HCEC 1CT (cell line): ENCODE results near the gene C8G.

Experiments used
- DNase-seq: peaks from one replicate; pipeline ENCODE4 v3.0.0-alpha.2; 2017

The C8G gene

DNA sequence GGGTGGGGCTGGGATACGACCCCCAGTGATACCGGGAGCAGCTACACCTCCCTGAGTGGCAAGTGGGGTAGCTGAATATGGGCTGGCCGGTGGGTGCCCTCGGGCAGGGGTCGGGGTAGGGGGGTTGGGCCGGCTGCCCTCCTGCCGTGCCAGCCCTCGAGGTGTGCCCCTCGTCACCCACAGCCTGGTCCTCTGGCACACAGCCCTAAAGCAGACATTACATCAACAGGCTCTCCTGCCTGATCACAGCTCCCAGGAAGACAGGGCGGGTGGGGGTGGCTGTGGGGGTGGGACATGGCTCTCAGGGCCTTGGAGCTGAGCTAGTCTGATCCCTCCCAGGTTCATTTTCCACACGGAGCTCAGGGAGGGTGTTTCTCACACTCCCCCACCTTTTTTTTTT, 23.7 kb upstream of the C8G start:
- no peak for DNase-seq

DNA sequence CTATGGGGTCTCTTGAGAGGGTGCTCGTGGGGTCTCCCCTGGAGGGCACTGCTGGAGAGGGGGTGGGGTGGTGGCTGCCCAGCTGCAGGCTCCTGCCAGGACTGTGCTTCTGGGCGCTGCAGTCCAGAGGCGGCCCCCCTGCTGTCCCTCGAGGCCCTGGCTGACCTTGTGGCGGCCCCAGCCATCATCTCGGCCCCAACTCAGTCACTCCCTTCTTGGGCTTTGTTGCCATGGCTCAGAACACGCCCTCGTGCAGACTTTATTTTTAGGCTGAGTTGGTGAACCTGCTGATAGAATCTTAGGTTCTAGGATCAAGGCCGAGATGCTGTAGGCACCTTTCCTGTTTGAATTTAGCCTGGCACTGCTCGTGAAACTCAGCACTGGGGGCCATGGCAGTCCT, 23.3 kb upstream of the C8G start:
- DNase-seq, result no peak

DNA sequence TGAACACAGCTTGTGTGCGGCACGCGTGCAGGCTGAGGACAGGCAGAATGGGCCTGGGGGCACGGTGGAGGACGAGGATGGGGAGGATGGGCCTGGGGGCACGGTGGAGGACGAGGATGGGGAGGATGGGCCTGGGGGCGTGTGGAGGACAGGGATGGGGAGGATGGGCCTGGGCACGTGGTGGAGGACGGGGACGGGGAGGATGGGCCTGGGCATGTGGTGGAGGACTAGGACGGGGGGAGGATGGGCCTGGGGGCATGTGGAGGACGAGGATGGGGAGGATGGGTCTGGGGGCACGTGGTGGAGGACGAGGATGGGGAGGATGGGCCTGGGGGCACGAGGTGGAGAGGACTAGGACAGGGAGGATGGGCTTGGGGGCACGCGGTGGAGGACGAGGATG, 22.5 kb upstream of the C8G start:
- DNase-seq, result no peak

DNA sequence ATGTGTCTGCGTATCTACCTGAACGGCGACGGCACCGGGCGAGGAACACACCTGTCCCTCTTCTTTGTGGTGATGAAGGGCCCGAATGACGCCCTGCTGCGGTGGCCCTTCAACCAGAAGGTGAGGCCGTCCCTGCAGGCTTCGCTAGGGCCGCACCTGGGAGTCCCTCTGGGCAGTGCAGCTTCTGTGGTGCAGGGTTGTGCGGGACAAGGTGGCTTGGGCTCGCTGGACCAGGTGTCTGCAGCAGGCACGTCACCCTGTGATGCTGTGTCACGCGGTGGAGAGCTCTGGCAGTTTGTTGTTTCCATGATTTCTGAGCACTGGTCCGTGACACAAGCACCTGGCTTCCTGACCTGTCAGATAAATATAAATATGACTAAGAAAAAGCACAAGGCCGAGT, 21.2 kb upstream of the C8G start:
- DNase-seq, result no peak

DNA sequence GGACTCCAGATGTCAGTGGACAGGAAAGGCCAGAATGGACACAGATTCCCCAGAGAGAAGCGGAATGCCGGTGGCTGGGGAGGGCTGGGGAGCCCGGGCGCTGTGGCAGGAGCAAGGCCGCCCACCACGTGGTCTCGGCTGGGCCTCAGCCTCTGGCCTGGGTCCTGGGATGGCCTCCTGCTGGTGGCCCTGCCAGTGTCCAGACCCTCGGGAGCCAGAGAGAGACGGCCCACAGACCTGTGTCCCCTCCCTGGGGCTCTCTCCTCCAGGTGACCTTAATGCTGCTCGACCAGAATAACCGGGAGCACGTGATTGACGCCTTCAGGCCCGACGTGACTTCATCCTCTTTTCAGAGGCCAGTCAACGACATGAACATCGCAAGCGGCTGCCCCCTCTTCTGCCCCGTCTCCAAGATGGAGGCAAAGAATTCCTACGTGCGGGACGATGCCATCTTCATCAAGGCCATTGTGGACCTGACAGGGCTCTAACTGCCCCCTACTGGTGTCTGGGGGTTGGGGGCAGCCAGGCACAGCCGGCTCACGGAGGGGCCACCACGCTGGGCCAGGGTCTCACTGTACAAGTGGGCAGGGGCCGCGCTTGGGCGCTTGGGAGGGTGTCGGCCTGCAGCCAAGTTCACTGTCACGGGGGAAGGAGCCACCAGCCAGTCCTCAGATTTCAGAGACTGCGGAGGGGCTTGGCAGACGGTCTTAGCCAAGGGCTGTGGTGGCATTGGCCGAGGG, 19.5 kb upstream of the C8G start:
- no peak for DNase-seq

DNA sequence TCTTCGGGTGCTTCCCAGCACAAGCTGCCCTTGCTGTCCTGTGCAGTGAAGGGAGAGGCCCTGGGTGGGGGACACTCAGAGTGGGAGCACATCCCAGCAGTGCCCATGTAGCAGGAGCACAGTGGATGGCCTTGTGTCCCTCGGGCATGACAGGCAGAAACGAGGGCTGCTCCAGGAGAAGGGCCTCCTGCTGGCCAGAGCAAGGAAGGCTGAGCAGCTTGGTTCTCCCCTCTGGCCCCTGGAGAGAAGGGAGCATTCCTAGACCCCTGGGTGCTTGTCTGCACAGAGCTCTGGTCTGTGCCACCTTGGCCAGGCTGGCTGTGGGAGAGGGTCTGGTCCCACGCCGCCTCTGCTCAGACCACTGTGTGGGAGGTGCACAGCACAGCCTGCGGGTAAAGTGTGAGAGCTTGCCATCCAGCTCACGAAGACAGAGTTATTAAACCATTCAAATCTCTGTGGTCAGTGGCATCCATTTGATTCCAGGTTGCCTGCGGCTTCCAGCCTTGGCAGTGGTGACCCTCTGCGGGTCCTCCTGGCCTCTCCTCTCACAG, 18.8 kb upstream of the C8G start:
- DNase-seq, result no peak

DNA sequence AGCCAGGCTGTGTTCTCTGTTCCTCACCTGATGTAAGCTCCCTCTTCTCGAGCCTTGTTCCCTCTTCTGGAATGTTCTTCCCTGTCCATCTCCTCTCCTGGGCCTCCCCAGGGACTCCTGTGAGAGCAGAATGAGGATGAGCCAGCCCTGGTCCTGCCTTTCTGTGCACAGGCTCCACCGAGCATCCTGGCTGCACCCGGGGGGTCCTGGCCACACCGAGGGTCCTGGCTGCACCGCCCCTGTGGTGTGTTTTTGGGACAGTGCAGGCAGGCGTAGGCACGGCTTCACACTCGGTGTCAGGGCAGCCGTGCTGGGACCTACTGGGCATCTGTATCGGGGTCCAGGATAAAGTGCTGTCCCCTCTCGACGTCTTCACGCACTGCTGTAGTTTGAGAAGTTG, 18.3 kb upstream of the C8G start:
- no peak for DNase-seq

DNA sequence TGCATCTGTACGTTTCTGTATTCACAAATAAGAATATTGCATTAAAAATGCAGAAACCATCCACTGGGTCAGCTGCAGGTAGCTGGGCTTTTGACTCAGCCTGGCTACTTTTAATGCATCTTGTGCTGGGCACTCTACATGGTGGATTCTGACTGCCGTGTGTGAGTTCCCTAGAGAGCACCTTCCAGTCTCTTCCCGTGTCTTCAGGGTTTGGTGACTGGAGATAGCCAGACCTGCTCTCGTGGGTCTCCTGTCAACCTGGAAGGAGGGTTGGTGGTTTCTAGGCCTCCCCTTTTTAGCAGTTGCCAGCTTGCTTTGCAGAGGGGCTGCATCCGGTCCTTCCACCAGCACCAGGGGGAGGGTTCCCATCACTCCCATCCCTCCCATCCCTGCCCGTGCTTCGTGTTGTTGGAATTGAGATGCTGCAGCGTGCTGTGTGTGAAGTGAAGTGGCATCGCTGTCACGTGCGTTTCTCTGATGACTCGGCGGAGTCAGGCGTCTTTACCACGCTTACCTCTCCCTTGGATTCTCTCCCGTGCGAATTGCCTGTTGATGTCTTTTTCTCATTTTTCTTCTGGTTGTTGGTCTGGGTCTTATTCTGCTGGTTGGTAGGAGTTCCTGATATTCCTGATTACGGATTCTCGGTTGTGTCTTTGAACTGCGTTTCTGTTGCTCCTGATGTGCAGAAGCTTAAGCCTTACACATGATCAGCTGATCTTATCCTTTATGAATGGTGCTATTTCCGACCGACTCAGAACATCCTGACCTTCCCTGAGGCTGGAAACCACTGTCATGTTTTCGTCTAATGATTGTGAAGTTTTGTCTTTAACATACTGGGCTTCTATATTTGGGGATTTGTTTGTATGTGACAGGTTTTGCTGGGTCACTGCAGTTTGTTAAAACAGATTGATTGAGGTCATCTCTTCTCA, 17.4 kb upstream of the C8G start:
- DNase-seq, result no peak

DNA sequence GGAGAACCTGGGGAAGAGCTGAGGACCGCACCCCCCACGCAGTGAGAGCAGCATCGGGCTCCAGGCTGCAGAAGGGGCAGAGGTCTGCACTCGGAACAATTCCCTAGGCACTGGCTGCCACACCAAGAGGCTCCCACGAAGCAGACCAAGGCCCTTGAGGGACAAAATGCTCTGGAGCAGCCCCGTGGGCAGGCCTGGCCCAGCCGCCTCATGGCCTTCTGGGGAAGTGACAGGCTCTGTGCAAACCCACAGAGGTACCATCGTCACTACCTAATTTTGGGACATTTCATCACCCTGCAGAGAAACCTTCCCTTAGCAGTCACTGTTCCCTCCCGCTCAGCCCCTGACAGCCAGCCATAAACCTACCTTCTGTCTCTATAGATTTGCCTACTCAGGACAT, 16.5 kb upstream of the C8G start:
- no peak for DNase-seq

DNA sequence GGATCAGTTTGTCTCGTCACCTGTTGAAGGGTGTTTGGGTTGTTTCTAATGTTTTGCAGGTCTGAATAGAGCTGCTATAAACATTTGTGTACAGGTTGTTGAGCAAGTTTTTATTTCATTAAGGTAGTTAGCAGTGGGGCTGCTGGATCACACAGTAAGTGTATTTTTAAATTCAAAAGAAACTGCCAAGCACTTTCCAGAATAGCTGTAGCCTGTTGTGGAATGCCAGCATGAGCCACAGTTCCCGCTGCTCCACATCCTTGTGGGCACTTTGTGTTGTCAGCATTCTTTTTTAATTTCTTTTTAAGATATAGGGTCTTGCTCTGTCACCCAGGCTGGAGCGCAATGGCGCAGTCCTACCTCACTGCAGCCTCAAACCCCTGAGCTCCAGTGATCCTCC, 15.0 kb upstream of the C8G start:
- no peak for DNase-seq

DNA sequence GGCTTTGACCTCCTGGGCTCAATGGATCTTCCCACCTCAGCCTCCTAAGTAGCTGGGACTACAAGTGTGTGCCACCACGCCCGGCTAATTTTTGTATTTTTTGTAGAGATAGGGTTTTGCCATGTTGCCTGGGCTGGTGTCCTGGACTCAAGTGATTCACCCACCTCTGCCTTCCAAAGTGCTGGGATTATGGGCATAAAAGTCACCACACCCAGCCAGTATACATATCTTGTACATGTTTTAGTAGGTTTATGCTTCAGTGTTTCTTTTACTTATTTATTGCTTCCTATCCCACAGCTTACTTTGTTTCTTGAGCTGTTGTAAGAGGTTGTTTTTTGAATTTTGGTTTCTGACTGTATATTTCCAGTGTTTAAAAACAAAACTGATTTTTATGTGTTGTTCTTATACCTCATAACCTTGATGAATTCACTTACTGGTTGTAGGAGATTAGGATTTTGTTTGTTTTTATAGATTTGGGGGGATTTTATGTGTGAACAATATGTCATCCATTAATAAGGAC, 13.4 kb upstream of the C8G start:
- no peak for DNase-seq

DNA sequence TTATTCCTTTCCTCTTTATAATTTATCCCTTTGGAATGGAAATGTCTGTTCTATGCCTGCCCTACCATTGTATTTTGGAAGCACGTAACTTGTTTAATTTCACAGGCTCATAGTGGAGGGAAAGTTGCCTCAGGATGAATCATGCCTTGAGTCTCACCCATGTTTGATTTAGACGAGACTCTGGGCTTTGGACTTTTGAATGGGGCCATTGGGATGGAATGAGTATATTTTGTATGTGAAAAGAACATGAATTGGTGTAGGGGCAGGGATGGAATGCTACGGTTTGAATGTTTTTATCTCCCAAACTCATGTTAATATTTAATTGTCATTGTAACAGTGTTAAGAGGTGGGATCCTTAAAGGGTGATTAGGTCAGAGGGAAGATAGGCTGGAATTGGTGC, 10.8 kb upstream of the C8G start:
- DNase-seq, result no peak

DNA sequence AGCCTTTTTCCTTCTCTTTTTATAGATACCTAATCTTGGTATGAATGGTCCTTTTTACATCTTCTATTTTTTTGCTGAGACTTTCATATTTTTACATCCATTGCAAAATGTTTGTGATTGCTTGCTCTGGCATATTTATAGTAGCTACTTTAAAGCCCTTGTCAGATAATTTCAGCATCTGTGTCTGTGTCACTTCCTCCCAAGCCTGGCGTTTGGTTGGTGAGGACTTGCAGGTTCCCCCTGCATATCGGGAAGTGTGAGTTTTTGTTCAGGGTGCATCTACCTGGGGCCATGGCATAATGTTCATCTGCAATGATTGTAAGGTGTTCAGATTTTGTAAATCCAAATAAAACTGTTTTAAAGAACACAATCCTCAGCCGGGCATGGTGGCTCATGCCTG, 9.4 kb upstream of the C8G start:
- no peak for DNase-seq

DNA sequence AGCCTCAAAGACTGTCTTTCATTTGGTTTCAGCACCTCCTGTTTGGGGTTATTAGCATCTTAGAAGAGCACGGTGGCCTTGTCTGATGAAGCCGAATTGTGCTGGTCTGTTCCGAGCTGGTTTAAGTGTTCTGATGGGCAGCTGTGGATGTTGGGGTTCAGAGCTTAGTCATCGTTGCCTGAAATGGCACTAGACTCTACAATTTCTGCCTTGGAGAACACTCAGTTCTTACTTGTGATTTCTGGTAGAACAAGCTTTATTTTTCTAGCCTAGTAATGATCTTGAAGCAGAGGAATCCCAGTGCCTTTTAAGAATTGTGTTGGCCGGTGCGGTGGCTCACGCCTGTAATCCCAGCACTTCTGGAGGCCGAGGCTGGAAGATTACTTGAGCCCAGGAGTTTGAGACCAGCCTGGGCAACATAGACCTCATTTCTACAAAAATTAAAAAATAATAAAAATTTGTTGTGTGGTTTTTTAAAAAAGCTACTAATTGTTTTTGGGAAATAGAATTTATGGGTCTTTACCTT, 8.3 kb upstream of the C8G start:
- no peak for DNase-seq

DNA sequence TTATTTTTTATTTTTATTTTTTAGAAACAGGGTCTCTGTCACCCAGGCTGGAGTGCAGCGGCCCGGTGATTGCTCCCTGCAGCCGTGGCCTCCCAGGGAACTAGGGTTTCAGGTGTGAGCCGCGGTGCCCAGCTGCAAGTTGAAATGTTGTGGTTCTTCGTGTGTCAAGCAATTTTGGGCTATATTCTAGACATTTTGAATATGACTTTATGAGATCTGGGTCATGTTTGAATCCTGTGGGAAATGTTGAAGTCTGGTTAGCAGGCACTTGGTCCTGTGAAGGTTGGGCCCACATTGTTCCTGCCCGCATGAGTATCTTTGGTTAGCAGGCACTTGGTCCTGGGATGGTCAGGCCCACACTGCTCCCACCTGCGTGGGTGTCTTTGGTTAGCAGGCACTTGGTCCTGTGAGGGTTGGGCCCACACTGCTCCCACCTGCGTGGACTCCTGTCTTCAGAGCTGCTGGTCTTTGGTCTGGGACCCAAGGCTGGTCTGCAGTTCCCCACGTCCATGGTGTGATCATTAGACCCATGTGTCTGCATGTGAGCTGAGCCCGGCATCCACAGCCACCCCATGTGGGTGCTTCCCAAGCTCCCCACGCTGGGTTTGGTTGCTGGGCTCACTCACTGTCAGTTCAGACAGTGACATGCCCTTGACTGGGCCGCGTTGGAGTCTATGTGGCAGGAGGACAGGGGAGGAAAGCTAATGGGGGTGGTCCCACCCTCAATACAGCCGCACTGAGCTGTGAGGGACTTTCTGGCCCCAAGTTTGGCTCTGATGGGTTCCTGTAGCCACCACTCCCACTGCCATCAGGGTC, 7.6 kb upstream of the C8G start:
- DNase-seq, result no peak

DNA sequence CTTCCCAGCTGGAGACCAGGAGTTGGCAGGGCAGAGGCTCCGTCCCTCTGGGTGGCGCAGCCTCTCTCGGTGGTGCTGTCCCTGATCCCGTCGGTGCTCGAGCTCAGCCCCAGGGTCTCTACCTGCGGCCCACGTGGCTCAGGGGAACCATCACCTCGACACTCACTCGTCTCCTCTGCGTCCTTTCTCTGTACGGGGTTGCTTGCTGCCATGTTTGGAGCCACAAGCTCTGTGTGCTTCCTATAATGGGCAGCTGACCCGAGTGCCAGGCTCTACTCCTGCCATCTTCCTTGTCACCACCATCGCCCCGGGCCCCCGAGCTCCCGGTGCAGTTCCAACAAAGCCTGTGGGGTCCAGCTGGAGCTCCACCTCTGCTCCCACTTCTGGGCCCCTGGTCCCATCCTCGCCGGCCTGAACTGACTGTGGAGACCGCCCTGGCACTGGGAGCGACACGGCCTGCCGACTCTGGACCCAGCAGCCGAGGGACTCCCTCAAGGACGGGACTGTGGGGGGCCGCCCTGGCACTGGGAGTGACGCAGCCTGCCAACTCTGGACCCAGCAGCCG, 5.5 kb upstream of the C8G start:
- DNase-seq, result no peak

DNA sequence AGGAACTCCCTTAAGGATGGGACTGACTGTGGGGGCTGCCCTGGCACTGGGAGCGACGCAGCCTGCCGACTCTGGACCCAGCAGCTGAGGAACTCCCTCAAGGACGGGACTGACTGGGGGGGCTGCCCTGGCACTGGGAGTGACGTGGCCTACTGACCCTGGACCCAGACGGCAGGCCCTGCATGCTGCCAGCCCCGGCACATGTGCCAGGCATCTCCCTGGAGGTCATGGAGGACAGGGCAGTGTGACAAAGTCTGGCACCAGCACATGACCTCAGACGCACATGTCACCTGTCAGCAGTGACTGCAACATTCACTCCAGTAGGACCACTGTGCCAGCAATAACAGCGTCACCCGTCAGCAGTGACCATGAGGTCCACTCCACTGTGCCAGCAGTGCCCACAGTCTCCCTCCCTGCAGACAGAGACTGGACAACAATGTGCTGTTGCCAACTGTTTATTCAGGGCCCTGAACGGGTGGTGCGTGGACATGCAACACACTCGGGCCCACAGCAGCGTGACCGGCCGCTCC, 5.0 kb upstream of the C8G start:
- DNase-seq, result no peak

DNA sequence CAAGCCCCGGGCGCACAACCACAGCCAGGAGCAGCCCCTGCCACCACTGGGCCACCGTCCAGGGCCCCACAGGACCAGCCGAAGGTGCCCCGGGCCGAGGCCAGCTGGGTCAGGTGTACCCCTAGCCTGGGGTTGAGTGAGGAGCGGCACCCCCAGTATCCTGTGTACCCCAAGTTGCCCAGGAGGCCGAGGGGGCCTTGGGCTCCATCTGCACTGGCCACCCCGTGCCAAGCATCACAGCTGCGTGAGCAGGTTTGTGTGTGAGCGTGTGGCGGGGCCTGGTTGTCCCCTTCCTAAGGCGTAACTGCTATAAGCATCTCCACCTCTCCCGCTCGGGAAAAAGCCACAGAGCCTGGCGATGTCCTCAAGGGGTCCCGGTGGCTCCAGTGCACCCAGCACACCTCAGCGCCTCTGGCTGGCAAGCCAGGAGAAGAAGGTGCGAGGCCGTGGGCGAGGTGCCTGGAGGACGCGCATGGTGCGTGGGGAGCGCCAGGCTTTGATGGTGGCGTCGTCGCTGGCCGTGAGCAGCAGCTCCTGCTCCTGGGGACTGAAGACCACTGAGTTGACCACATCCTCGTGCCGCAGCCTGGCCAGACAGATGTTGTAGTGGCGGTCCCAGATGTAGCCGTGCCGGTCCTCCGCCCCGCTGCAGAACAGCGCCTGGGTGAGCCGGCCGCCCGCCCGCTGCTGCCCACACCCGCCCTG, 4.4 kb upstream of the C8G start:
- no peak for DNase-seq

DNA sequence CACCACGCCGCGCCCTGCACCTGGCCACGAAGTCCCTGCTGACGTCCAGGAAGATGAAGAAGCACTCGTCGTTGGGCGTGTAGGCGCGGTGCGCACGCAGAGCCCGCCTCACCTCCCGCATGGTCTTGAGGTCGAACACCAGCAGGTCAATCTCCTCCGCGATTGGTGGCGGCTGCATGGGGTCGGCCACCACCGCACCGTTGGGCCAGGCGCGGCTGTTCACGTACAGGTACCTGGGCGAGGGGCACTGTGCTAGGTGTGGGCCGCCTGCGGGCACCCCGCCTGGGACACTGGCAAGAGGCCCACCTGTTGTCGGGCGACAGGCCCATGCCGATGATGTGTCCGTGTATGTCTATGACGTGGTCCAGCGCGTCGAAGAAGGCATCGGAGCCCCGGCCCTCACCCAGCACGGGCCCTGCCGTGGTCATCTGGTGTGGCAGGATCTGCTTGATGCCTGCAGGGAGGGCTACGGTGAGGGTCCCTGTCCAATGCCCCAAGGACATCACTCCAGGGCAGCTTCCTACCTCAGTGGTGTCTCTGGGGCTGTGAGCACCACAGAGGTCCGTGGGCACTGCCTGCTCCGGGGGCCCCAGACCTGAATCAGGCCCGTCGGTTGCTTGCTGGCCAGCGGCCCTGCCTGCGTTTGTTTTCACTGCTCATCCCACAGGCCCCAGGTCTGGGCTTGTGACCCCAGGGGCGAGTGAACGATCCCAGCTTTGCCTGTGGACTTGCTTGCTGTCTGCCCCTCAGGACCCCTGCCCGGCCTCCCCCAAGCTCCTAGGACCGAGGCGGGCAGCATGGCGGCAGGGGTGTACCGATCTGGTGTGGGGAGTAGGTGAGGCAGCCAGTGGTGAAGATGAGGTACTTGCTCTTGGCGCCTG, 3.6 kb upstream of the C8G start:
- DNase-seq, result no peak

DNA sequence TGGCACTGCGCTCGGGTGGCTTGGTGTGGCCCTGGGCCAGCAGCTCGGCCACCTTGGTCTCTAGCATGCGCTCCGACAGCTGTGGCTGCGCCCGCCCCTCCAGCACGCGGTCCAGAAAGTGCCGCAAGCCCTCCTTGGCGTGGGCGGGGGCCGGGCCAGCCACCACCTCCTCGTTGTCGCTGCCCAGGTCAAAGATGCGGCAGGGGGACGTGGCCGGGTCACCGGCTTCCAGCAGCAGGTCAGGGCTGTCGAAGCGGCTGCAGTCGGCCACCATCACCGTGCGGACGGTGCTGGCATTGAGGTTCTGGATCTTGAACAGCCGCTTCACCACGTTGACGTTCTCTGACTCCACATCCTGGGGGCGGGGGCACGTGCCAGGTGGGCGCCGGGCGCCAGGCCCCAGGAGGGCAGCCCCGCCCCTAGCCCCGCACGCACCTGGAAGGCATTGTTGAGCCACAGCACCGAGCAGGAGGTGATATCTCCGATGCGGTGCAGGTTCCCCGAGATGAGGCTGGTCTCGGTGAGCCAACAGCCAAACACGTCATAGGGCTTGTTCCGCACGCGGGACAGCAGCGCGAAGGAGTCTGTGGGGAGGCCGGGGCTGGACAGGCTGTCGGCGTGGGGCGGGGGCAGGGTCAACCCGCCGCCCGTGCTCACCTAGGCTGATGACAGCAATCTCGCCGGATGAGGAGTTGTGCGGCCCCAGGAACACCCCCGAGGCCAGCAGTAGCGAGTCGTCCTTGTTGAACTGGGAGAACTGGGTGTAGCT, 2.7 kb upstream of the C8G start:
- no peak for DNase-seq
